ENCODE results near the gene ANKRD18A. TPM values are rescaled to one million over a fixed set of nuclear protein-coding genes. Genes with fewer than 3 reads are reported as not detected.
A peak's percentile ranks its signal among the peaks of the same experiment; 100 is the strongest.

ANKRD18A gene
- total and polyA plus RNA-seq, 2 of the 13 experiments (the other 11 are each of a cell fraction or from before 2014, with no cell fraction given), result 5.9 to 7.6 TPM

- TF ChIP-seq, protein P1, sequence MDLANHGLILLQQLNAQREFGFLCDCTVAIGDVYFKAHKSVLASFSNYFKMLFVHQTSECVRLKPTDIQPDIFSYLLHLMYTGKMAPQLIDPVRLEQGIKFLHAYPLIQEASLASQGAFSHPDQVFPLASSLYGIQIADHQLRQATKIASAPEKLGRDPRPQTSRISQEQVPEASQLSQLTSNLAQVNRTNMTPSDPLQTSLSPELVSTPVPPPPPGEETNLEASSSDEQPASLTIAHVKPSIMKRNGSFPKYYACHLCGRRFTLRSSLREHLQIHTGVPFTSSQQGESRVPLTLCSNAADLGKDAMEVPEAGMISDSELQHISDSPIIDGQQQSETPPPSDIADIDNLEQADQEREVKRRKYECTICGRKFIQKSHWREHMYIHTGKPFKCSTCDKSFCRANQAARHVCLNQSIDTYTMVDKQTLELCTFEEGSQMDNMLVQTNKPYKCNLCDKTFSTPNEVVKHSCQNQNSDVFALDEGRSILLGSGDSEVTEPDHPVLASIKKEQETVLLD (CRISPR knock-in tag; IDR thresholded peaks at IDR 0.05; ENCODE audit: low read depth), result peak; percentile 77; the same call in 1 of the 2 replicates
- TF ChIP-seq SP2 (CRISPR knock-in tag; IDR thresholded peaks at IDR 0.05), result no peak
- TF ChIP-seq, protein P2, sequence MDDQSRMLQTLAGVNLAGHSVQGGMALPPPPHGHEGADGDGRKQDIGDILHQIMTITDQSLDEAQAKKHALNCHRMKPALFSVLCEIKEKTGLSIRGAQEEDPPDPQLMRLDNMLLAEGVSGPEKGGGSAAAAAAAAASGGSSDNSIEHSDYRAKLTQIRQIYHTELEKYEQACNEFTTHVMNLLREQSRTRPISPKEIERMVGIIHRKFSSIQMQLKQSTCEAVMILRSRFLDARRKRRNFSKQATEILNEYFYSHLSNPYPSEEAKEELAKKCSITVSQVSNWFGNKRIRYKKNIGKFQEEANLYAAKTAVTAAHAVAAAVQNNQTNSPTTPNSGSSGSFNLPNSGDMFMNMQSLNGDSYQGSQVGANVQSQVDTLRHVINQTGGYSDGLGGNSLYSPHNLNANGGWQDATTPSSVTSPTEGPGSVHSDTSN (CRISPR knock-in tag; IDR thresholded peaks at IDR 0.05; ENCODE audit: borderline replicate concordance), result no peak
- no peak; the same call in 1 of the 2 replicates for TF ChIP-seq KLF12 (CRISPR knock-in tag; IDR thresholded peaks at IDR 0.05; ENCODE audit: borderline replicate concordance)
- no peak for TF ChIP-seq CERS6 (CRISPR knock-in tag; IDR thresholded peaks at IDR 0.05)
- no peak for TF ChIP-seq DDIT3 (CRISPR knock-in tag; IDR thresholded peaks at IDR 0.05)
- no peak for TF ChIP-seq SSRP1 (CRISPR knock-in tag; IDR thresholded peaks at IDR 0.05)
- TF ChIP-seq, protein P3, sequence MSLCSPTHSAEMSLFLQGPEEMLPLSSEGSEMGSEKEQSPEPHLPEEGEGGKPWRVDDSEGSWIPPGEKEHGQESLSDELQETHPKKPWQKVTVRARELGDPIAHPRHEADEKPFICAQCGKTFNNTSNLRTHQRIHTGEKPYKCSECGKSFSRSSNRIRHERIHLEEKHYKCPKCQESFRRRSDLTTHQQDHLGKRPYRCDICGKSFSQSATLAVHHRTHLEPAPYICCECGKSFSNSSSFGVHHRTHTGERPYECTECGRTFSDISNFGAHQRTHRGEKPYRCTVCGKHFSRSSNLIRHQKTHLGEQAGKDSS (CRISPR knock-in tag; IDR thresholded peaks at IDR 0.05; ENCODE audit: borderline replicate concordance, low read depth), result peak; percentile 94; the same call in 1 of the 2 replicates
- no peak for TF ChIP-seq RBM39 (IDR thresholded peaks at IDR 0.05; ENCODE audit: low read depth, low read length, poor library complexity, severe bottlenecking)
- TF ChIP-seq TOPORS (CRISPR knock-in tag; IDR thresholded peaks at IDR 0.05), result peak; percentile 89
- TF ChIP-seq ZNF567 (CRISPR knock-in tag; IDR thresholded peaks at IDR 0.05; ENCODE audit: borderline replicate concordance), result no peak; the same call in 1 of the 2 replicates
- TF ChIP-seq DNMT1 (CRISPR knock-in tag; IDR thresholded peaks at IDR 0.05), result no peak
- no peak for TF ChIP-seq ZFP1 (CRISPR knock-in tag; IDR thresholded peaks at IDR 0.05)
- TF ChIP-seq, protein P4, sequence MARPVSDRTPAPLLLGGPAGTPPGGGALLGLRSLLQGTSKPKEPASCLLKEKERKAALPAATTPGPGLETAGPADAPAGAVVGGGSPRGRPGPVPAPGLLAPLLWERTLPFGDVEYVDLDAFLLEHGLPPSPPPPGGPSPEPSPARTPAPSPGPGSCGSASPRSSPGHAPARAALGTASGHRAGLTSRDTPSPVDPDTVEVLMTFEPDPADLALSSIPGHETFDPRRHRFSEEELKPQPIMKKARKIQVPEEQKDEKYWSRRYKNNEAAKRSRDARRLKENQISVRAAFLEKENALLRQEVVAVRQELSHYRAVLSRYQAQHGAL (CRISPR knock-in tag; IDR thresholded peaks at IDR 0.05; ENCODE audit: not compliant biosample characterization), result no peak
- no peak for TF ChIP-seq ISX (CRISPR knock-in tag; conservative IDR thresholded peaks at IDR 0.05)
- TF ChIP-seq, protein P5, sequence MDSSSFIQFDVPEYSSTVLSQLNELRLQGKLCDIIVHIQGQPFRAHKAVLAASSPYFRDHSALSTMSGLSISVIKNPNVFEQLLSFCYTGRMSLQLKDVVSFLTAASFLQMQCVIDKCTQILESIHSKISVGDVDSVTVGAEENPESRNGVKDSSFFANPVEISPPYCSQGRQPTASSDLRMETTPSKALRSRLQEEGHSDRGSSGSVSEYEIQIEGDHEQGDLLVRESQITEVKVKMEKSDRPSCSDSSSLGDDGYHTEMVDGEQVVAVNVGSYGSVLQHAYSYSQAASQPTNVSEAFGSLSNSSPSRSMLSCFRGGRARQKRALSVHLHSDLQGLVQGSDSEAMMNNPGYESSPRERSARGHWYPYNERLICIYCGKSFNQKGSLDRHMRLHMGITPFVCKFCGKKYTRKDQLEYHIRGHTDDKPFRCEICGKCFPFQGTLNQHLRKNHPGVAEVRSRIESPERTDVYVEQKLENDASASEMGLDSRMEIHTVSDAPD (CRISPR knock-in tag; IDR thresholded peaks at IDR 0.05), result peak; percentile 79
- TF ChIP-seq ZNF644 (CRISPR knock-in tag; IDR thresholded peaks at IDR 0.05; ENCODE audit: low read depth), result peak; percentile 44; the same call in 1 of the 2 replicates
Observed at GRCh38 chr9:38620483-38621433, at the start of gene ANKRD18A (continued).
